ENCODE data around the gene NFE2L2.
"Not testable (repeated sequence)": the region's sequence is repeated elsewhere in the genome, so short reads cannot be mapped to it uniquely, and the experiment has no call there.

NFE2L2 gene

GRCh38 chr2:177250461-177250860, 14.1 kb downstream of the NFE2L2 start:
- Histone ChIP-seq H3K79me2 (ENCODE audit: low read length) (peaks cover 98% of the 10 kb centered on the region), H4K20me1 (ENCODE audit: insufficient read depth, low read length) (peaks cover 42% of the 10 kb centered on the region), H3K9ac (ENCODE audit: low read length) (no peak overlapping the region), H3K36me3 (replicated peaks; ENCODE audit: insufficient read depth, low read length) (no peaks in the 10 kb centered on the region), H3K4me1 (ENCODE audit: low read length) (no peaks in the 10 kb centered on the region), H3K9me2 (replicated peaks; ENCODE audit: insufficient read depth, low read length) (no peaks in the 10 kb centered on the region), H3K4me2 (ENCODE audit: low read depth, low read length) (no peak overlapping the region), H2AFZ (ENCODE audit: low read length) (no peak overlapping the region), H3K27me3 (replicated peaks; ENCODE audit: insufficient read depth, low read length) (no peaks in the 10 kb centered on the region), H3K27ac (ENCODE audit: low read length) (no peak overlapping the region), H3K9me3 (replicated peaks; ENCODE audit: insufficient read depth, low read length) (no peaks in the 10 kb centered on the region), H3K4me3 (ENCODE audit: low read length) (no peak overlapping the region), H3F3A (ENCODE audit: insufficient read depth, low read length) (no peaks in the 10 kb centered on the region)
- no peak for DNase-seq
- TF ChIP-seq EZH2phosphoT487 (IDR thresholded peaks at IDR 0.05; ENCODE audit: low read length): no peak
- TF ChIP-seq EZH2 (optimal IDR thresholded peaks at IDR 0.05; ENCODE audit: low read depth, low read length): no peak
- no peak for TF ChIP-seq CTCF (IDR thresholded peaks at IDR 0.05; ENCODE audit: low read length)

GRCh38 chr2:177249038-177249437, 15.5 kb downstream of the NFE2L2 start:
- Histone ChIP-seq H3K9ac (ENCODE audit: low read length) (no peak overlapping the region), H3F3A (ENCODE audit: insufficient read depth, low read length) (no peaks in the 10 kb centered on the region), H3K27me3 (replicated peaks; ENCODE audit: insufficient read depth, low read length) (no peaks in the 10 kb centered on the region), H3K4me2 (ENCODE audit: low read depth, low read length) (no peak overlapping the region), H3K79me2 (ENCODE audit: low read length) (peaks cover 98% of the 10 kb centered on the region), H2AFZ (ENCODE audit: low read length) (no peak overlapping the region), H3K36me3 (replicated peaks; ENCODE audit: insufficient read depth, low read length) (no peaks in the 10 kb centered on the region), H3K27ac (ENCODE audit: low read length) (no peak overlapping the region), H3K9me3 (replicated peaks; ENCODE audit: insufficient read depth, low read length) (no peaks in the 10 kb centered on the region), H3K9me2 (replicated peaks; ENCODE audit: insufficient read depth, low read length) (no peaks in the 10 kb centered on the region), H4K20me1 (ENCODE audit: insufficient read depth, low read length) (peaks cover 28% of the 10 kb centered on the region), H3K4me3 (ENCODE audit: low read length) (no peak overlapping the region), H3K4me1 (ENCODE audit: low read length) (no peaks in the 10 kb centered on the region)
- DNase-seq: no peak
- no peak for TF ChIP-seq EZH2 (optimal IDR thresholded peaks at IDR 0.05; ENCODE audit: low read depth, low read length)
- TF ChIP-seq EZH2phosphoT487 (IDR thresholded peaks at IDR 0.05; ENCODE audit: low read length): no peak
- TF ChIP-seq CTCF (IDR thresholded peaks at IDR 0.05; ENCODE audit: low read length): no peak

- H3K9ac ChIP-seq (ENCODE audit: low read length): no peak overlapping the region
- no peak overlapping the region for H3K4me3 ChIP-seq (ENCODE audit: low read length)
- H3K4me1 ChIP-seq (ENCODE audit: low read length): 0 out of 2 replicates have a peak, but pooled peaks cover 3% of the 10 kb centered on the region
- H3K4me2 ChIP-seq (ENCODE audit: low read depth, low read length): no peak overlapping the region
- TF ChIP-seq CTCF (IDR thresholded peaks at IDR 0.05; ENCODE audit: low read length): no peak
- TF ChIP-seq EZH2phosphoT487 (IDR thresholded peaks at IDR 0.05; ENCODE audit: low read length): no peak
- TF ChIP-seq EZH2 (optimal IDR thresholded peaks at IDR 0.05; ENCODE audit: low read depth, low read length): no peak
- no peaks in the 10 kb centered on the region for H3F3A ChIP-seq (ENCODE audit: insufficient read depth, low read length)
- peaks cover 26% of the 10 kb centered on the region for H4K20me1 ChIP-seq (ENCODE audit: insufficient read depth, low read length)
- DNase-seq: no peak
- H3K27me3 ChIP-seq (replicated peaks; ENCODE audit: insufficient read depth, low read length): no peaks in the 10 kb centered on the region
- H2AFZ ChIP-seq (ENCODE audit: low read length): no peak overlapping the region
- H3K79me2 ChIP-seq (ENCODE audit: low read length): peaks cover 95% of the 10 kb centered on the region
- H3K27ac ChIP-seq (ENCODE audit: low read length): no peak overlapping the region
- no peaks in the 10 kb centered on the region for H3K9me2 ChIP-seq (replicated peaks; ENCODE audit: insufficient read depth, low read length)
- H3K36me3 ChIP-seq (replicated peaks; ENCODE audit: insufficient read depth, low read length): no peaks in the 10 kb centered on the region
- no peaks in the 10 kb centered on the region for H3K9me3 ChIP-seq (replicated peaks; ENCODE audit: insufficient read depth, low read length)
Observed at GRCh38 chr2:177247693-177248262, 16.7 kb downstream of the NFE2L2 start.

- H4K20me1 ChIP-seq (ENCODE audit: insufficient read depth, low read length): peaks cover 17% of the 10 kb centered on the region
- H3K4me2 ChIP-seq (ENCODE audit: low read depth, low read length); H3K4me3 ChIP-seq (ENCODE audit: low read length); H3K27ac ChIP-seq (ENCODE audit: low read length); H3K9me3 ChIP-seq (replicated peaks; ENCODE audit: insufficient read depth, low read length); DNase-seq; H3K9ac ChIP-seq (ENCODE audit: low read length); H2AFZ ChIP-seq (ENCODE audit: low read length); H3F3A ChIP-seq (ENCODE audit: insufficient read depth, low read length); H3K27me3 ChIP-seq (replicated peaks; ENCODE audit: insufficient read depth, low read length); H3K36me3 ChIP-seq (replicated peaks; ENCODE audit: insufficient read depth, low read length); H3K9me2 ChIP-seq (replicated peaks; ENCODE audit: insufficient read depth, low read length): not testable (repeated sequence)
- peaks cover 95% of the 10 kb centered on the region for H3K79me2 ChIP-seq (ENCODE audit: low read length)
- 0 out of 2 replicates have a peak, but pooled peaks cover 12% of the 10 kb centered on the region for H3K4me1 ChIP-seq (ENCODE audit: low read length)
Observed at GRCh38 chr2:177246523-177247030, 17.9 kb downstream of the NFE2L2 start.

Data from MM.1S (cell line).